ENCODE measurements around the gene CLASP1.

GRCh38 chr2:121502246-121502645 lies 147.0 kb downstream of the CLASP1 start:
- TF ChIP-seq CTCF (conservative IDR thresholded peaks at IDR 0.05) (no peak), ZFX (IDR thresholded peaks at IDR 0.05) (no peak)
